Adrenal gland (tissue), 5 donors: ENCODE measurements around the gene PIKFYVE.
A peak's percentile ranks its signal among the peaks of the same experiment; 100 is the strongest.

ENCODE experiments used
- POLR2A ChIP-seq, 2 donors: fragments of 450-650 bp; IDR thresholded peaks; one replicate each; pipeline ENCODE4 v1.6.1; 2017; ENCODE audit warnings: antibody characterized with exemption in 2 of 2, mild to moderate bottlenecking in 2 of 2, moderate library complexity in 1 of 2
- TF ChIP-seq, protein P1 (sequence below), 6 experiments: fragments of 450-650 bp in 4 of 6; fragments of 200-600 bp in 2 of 6; sonication (generic) in 1 of 6; IDR thresholded peaks; 1 replicate in 5 of 6; 2 replicates in 1 of 6; pipeline versions ENCODE4 v1.5.1 to v1.8.0; 2016 to 2021; ENCODE audit warnings: antibody characterized with exemption in 6 of 6, mild to moderate bottlenecking in 2 of 6, moderate library complexity in 1 of 6
- donor health status: DM: no; HTN: no; CAD: no.

DNA sequence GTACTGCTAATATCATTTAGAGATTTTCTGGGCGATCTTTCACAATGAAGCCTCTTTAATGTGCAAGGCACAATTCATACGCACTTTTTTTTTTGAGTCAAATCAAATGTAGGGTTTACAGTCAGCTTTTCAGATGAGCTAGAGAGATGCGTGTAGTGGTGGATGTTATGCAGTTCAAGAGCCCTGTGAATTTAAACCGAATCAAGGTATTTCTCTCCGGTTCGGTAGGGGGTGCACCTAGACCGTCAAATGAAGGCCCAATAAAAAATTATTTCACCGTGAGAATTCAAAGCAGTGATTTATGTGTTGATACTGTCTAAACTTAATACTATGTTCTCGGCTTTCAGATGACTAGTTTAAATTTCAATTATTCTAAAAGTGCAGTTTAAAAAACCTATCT lies 141.6 kb downstream of the PIKFYVE start:
- TF ChIP-seq, protein P1, sequence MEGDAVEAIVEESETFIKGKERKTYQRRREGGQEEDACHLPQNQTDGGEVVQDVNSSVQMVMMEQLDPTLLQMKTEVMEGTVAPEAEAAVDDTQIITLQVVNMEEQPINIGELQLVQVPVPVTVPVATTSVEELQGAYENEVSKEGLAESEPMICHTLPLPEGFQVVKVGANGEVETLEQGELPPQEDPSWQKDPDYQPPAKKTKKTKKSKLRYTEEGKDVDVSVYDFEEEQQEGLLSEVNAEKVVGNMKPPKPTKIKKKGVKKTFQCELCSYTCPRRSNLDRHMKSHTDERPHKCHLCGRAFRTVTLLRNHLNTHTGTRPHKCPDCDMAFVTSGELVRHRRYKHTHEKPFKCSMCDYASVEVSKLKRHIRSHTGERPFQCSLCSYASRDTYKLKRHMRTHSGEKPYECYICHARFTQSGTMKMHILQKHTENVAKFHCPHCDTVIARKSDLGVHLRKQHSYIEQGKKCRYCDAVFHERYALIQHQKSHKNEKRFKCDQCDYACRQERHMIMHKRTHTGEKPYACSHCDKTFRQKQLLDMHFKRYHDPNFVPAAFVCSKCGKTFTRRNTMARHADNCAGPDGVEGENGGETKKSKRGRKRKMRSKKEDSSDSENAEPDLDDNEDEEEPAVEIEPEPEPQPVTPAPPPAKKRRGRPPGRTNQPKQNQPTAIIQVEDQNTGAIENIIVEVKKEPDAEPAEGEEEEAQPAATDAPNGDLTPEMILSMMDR (IDR thresholded peaks at IDR 0.05) = peak in 4 of 6 experiments; percentile 7 to 52 (median 36)
- no peak for TF ChIP-seq POLR2A (IDR thresholded peaks at IDR 0.05)
